Activated CD4-positive, alpha-beta T cell treated with anti-CD3 and anti-CD28 coated beads for 4 hours (primary cell): ENCODE results near the gene FUNDC2.

ENCODE experiments used
- DNase-seq, 2 donors: peaks; one replicate each; pipeline ENCODE4 v3.0.0-alpha.2; 2020

Gene FUNDC2

GRCh38 chrX:155070975-155071693, 44.5 kb downstream of the FUNDC2 start, which contains the start of the genes BRCC3, CMC4 and MTCP1:
TSS of gene BRCC3 (plus strand) at chrX:155071508. CDS start at chrX:155071528, 20 bp downstream.
TSS of gene CMC4 (minus strand) at chrX:155071136. CDS start at chrX:155064023, 7,113 bp downstream.
TSS of gene MTCP1 (minus strand) at chrX:155071136. CDS start at chrX:155066010, 5,126 bp downstream.
- DNase-seq, result peak; percentile 66 to 77

GRCh38 chrX:155071694-155072280, 45.1 kb downstream of the FUNDC2 start:
- peak in 1 of 2 donors; percentile 2 for DNase-seq

- DNase-seq, result peak; percentile 20 to 50
Observed at GRCh38 chrX:155086202-155086840, 59.7 kb downstream of the FUNDC2 start.

GRCh38 chrX:155086961-155087735, 60.5 kb downstream of the FUNDC2 start:
- no peak for DNase-seq

- DNase-seq, result peak; percentile 8 to 33
Observed at GRCh38 chrX:155094468-155095061, 67.9 kb downstream of the FUNDC2 start.

GRCh38 chrX:155105919-155106318, 79.3 kb downstream of the FUNDC2 start:
- no peak for DNase-seq

- DNase-seq, result no peak
Observed at GRCh38 chrX:155108427-155108826, 81.8 kb downstream of the FUNDC2 start.
